ENCODE results near the gene HSPD1.

The HSPD1 gene
- total RNA-seq, result 215 to 2,226 (median 546) reads per million in 3 experiments

GRCh38 chr2:197499594-197500502 is at the start of gene HSPD1, which contains the start of gene HSPE1:
HSPD1 (minus strand) TSS chr2:197499840; CDS start chr2:197498848, 992 bp downstream.
HSPE1 (plus strand) TSS chr2:197500379; CDS start chr2:197500437, 58 bp downstream.
- peak; percentile 98 for DNase-seq

DNA sequence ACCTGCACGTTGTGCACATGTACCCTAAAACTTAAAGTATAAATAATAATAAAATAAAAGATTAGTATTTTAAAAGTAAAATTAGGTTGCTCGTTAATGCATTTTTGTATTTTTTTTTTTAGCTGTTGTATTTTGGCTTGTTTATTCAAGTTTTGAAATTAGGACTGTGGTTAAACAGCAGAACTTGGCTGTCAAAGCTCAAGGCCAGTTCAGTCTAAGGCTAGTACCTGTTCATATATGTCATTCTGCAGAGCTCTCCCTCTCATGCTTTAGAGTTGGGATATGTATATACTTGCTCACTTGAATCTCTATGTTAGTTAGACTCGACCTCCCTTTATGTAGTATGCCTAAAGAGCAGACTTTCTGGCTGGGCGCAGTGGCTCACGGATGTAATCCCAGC is 48.9 kb upstream of the HSPD1 start:
- no peak for DNase-seq

DNA sequence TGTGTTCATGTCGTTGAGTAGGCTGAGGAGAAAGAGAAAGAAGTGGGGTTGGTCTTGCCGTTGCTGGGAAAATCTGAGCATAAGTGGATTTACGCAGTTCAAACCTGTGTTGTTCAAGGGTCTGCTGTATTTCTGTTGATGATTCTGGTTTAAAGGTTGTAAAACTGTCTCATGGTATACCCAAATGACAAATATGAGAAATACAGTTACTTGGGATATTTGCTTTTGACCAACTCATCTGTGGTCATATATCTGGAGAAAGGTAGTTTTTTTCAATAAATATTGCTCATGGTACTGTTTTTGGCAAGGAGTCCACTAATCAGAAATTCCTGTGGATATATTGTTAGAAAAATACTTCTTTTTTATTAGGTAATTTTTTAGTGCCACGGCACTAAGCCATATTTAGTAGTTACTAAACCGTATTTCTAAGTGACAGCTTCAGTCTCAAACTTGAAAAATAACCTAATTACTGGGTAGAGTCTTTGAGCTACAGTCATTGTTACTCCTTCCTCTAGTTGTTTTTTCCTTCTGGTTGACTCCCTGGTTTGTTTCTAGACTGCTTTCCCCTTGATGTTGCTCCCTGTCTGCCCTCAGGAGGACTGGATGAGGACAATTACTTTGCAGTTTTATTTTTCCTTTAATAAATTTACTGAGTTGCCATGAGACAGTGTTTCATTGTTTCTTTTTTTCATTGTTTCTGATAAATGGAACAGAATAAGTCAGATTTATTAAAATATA is 47.7 kb upstream of the HSPD1 start:
- no peak for DNase-seq

DNA sequence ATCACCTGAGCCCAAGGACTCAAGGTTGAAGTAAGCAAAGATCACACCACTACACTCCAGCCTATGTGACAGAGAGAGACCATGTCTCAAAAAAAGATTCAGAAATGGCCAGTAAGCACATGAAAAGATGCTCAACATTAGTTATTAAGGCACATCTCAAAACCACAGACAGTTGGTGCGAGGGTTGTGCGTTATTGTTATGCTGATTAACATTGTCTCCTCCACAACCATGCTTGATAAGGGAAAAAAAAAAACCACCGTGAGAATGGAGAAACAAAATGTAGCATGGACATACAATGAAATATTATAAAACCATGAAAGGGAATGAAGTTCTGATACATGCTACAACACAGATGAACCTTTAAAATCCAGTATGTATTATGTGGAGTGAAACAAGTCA is 43.6 kb upstream of the HSPD1 start:
- no peak for DNase-seq

- DNase-seq, result no peak
These were observed 40.1 kb upstream of the HSPD1 start for GRCh38 chr2:197539734-197540133.

DNA sequence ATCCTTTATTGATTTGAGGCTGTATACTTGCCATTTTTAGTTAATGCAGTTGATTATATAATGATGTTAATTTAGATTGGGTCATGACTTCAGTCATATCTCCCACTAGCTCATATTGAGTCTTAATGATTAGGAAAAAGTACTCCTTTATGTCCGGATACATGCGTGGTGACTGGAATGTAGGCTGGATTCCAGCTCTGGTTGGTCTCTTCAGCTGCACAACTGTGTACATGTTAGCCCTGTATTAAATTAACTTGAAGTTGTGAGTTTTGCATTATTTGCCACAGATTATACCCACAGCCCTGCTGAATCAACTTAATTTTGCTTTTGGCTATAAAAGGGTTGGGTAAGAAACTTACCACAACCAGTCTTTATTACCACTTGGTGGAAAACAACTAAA is 38.8 kb upstream of the HSPD1 start:
- no peak for DNase-seq

DNA sequence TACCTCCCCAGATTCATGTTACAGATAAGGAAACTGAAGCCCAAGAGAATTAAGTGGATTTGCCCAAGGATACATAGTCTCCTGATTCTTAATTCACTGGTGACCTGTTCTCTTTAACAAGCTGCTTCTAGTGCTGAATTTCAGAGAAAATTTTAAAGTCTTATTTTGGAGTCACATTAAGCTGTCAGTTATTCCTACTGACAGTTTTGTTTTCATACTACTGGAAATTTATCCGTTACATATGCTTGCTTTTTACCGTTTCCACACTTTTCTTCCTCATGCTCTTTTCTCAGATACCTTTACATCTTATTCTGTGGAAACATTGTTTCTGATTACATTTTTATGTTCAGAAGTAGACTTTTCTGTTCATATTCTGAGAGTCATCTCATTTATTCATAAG is 17.5 kb upstream of the HSPD1 start:
- no peak for DNase-seq

GRCh38 chr2:197516393-197516761 is 16.7 kb upstream of the HSPD1 start:
- DNase-seq, result no peak

- peak; percentile 91 for DNase-seq
These were observed 16.2 kb upstream of the HSPD1 start, which contains the start of gene MOB4 for GRCh38 chr2:197515739-197516392. MOB4 (plus strand) TSS chr2:197516066; CDS start chr2:197516087, 21 bp downstream.

- no peak for DNase-seq
These were observed 15.7 kb upstream of the HSPD1 start for GRCh38 chr2:197515315-197515738.

GRCh38 chr2:197514754-197515153 is 15.1 kb upstream of the HSPD1 start:
- DNase-seq, result peak; percentile 14

DNA sequence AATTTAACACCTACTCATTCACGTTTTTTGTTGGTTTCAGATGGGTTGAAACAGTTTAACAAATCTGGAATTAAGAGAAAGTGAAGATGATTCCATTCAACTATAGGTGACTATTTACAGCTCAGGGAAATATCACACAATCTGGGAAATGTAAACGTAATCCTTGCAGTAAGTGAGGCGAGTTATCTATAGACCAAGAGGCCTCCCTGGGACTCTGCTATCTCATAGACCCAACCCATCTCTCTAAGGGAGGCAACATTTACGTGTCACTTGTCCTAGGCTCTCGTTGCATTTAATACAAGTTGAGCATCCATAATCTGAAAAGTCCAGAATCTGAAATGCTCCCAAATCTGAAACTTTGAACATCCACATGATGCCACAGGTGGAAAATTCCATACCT is 14.3 kb upstream of the HSPD1 start:
- DNase-seq, result no peak

DNA sequence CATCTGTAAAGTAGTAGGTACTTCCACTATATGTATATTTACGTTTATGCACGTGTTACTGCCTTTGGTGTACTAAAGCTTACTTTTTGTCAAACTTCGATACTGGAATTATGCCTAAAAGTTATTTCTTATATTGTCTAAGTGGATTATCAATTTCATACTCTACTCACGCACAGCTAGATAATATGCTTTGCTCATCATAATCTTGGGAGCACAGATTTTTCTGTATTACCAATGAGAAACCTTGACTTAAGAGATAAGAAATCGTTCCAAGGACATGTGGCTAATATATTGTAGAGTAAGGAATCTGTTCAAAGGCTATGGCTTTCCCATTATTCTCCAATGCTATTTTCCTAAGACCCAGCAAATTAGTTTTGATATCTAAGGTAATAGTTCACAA is 7.0 kb upstream of the HSPD1 start:
- no peak for DNase-seq

- no peak for DNase-seq
These were observed 4.9 kb upstream of the HSPD1 start for GRCh38 chr2:197504512-197504911.

DNA sequence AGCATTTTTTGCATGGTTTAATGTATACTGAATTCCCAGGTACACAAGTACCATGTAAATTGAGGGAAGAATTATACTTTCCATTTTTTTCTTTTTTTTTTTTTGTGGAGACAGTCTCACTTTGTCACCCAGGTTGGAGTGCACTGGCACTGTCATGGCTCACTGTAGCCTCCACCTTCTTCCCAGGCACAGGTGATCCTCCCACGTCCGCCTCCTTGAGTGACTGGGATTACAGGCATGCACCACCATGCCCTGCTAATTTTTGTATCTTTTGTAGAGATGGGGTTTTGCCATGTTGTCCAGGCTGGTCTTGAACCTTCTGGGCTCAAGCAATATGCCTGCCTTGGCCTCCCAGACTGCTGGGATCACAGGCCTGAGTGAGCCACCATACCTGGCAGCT is 4.4 kb upstream of the HSPD1 start:
- no peak for DNase-seq

DNA sequence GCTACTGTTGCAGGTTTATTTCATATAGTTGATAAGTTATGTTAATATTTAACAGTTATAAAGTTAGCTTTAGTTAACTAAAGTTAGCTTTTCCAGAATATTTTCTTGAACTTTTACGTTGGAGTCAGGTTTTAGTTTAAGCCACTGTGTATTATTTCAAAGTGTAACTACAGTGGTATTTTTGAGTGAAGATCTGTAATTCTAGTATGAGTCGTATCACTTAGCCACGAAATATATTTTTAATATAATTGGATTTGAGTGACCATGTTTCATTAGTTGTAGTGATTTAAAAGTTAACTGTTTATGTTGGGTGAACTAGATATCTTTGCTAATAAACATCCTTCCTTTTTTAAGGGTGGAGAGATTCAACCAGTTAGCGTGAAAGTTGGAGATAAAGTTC is 3.0 kb upstream of the HSPD1 start:
- no peak for DNase-seq

DNA sequence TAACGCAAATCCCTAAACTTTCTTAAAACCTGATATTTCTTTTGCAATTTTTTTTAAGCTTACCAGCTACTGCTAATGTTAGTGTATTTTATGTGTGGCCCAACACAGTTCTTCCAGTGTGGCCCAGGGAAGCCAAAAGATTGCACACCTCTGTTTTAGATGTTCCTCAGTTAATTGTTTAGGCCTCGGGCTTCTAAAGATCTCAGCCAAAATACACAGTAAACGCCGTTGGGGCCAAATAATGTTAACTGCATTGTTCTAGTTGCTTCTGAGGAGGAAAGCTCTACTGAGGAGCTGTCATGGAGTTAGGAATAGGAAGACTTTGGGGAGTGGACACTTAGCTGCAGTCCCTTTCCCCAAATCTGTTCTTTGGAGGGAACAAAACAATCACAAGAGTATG is 2.6 kb upstream of the HSPD1 start:
- DNase-seq, result no peak

DNA sequence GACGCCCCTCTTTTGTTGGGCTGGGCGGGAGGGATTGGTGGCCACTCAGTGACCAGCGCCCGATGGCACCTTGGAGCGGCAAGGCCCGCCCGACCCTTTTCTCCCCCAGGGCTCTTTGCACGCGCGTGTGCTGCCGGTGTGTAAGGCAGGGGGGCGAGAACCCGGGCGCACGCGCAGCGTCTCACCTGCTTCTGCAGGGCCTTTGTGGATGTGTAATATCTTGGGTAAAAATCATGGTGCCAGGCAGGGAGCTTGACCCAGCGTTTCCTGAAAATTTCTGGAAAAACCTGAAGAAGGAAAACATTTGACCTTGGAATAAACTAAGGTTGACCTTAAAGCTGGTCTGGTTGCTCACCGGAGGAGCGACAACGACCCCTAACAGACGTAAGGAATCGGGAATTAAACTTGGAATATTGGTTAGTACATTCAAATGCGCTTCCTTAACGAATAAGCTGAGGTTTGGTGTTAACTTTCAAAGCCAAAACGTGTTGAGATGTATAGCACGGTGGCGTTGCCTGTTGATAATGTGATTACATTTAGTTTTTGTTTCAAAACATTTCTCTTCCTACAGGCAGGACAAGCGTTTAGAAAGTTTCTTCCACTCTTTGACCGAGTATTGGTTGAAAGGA is 977 bp upstream of the HSPD1 start:
- peak; percentile 15 for DNase-seq

DNA sequence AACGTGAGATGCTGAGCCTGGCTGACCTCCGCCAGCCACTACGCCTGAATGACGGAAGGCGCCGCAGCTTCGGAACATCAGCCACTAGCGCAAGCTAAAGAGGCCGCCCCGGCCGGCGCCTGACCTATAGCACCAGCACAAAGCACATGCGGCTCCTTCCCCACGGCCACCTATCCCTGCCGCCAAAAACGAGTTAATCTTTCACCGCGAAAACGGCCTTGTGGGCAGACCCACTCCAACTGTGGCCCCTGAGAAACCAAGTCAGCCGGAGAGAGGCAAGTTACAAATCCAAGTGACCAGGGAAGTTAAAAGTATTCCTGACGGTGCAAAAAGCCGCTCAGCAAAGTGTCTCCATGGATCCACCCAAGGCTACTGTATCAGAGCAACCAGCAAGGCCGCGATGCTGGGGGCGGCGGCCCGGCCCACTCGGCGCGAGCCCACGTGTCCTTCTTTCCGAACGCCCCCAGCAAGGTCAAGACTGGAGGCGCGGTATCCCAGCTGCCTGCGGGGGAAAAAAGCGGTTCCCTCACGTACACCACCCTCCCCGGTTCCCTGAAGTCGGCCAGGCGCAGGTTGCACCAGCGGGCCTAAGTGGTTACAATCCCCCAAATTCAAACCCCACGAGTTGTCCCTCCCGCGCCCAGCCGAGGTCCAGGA is 575 bp downstream of the HSPD1 start:
- peak; percentile 21 for DNase-seq

DNA sequence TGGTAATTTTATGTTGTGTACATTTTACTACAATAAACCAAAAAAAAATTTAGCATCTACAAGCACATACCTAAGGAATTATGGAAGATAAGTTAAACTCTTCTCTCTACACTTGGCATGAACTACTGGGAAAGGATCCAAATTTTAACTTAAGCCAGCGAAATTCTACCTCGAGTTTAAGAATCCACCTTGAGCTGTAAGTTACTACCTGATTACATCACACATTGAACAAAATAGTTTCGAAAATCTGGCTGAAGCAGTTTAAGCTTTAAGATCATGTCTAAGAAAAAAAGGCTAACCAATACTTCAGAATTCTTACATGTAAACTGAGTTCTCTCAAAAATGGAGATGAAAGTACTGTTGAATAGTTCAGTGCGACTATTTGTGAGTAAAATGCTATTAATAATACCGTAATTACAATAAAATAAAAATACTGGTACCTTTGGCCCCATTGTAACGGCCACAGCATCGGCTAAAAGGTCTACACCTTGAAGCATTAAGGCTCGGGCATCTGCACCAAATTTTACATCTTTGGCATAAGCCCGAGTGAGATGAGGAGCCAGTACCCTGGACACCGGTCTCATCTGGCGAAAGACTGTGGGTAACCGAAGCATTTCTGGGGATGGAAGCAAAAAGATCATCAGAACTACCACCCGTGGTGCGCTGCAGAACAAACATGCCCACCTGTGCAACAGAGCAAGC is 1.3 kb downstream of the HSPD1 start:
- DNase-seq, result no peak

DNA sequence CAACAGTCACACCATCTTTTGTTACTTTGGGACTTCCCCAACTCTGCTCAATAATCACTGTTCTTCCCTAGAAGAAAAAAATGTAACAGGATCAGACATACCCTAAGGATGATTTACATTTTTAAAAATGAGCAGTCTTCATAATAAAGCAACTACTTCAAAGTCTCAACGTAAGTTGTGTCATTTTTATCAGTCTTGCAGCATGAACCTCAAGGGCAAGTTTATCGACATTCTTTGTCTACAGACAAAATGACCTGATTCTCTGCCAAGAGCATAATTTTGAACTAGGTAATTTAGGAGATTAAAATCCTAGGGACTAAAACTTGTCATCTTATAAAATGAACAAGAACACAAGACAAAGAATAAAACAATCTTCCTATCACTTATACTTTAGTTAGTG is 2.3 kb downstream of the HSPD1 start:
- DNase-seq, result no peak

DNA sequence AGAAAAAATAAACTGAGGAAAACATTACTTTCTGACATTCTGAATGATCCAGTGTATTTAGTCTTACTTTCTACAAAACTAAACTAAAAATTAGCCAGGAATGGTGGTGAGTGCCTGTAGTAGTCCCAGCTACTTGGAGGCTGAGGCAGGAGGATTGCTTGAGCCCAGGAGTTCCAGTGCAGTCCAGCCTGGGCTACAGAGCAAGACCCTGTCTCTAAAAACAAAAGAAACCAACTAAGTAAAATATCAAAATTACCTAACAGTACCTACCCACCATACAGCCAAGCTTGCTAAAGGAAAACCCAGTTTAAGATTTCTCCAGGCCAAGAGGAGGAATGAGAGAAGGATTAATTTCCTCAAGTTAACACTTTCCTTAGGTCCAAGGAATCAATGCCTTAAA is 2.9 kb downstream of the HSPD1 start:
- no peak for DNase-seq
